Muscle of arm (tissue), 14 donors: ENCODE data around the gene MTERF4. TPM values are rescaled to one million over a fixed set of nuclear protein-coding genes. Genes with fewer than 3 reads are reported as not detected.
A peak's percentile ranks its signal among the peaks of the same experiment; 100 is the strongest.

ENCODE experiments used
- DNase-seq: peaks from one replicate; pipeline ENCODE4 v3.0.0-alpha.2; 2013
- long read RNA-seq, 11 donors: transcript quantifications; one replicate each; lab custom pipeline, GENCODE V29; 2026
- polyA plus RNA-seq, 12 donors: library from polyadenylated mRNA; unstranded; fragments of 120-200 nt; gene quantifications; one replicate each; pipeline ENCODE4 v1.2.1, GENCODE V29; 2013; ENCODE audit not compliant: insufficient read length in 12 of 12

MTERF4 gene
- 10 to 100 TPM in 11 of 12 donors, not detected in 1; 18.2 to 74.1 (median 35.0) TPM for polyA plus RNA-seq
- long read RNA-seq, donor 1, transcript MTERF4-202 (4 exons, 1,637 nt): major isoform, 6 of 17 reads
- long read RNA-seq, donor 1, transcript MTERF4-214 (2 exons, 789 nt): minor isoform, 5 of 17 reads
- long read RNA-seq, donor 1, partial matches to known transcripts: 0 of 17 reads
- long read RNA-seq, donor 1, other reads (novel, unspliced or antisense): 0 of 17 reads
- long read RNA-seq, donor 2, partial matches to known transcripts: 0 of 12 reads
- long read RNA-seq, donor 2, other reads (novel, unspliced or antisense): 0 of 12 reads
- long read RNA-seq, donor 3, transcript MTERF4-202 (4 exons, 1,637 nt): major isoform, 6 of 11 reads
- long read RNA-seq, donor 3, partial matches to known transcripts: 0 of 11 reads
- long read RNA-seq, donor 3, other reads (novel, unspliced or antisense): 0 of 11 reads
- long read RNA-seq, donor 4, partial matches to known transcripts: 0 of 4 reads
- long read RNA-seq, donor 4, other reads (novel, unspliced or antisense): 0 of 4 reads
- long read RNA-seq, donor 5, transcript MTERF4-202 (4 exons, 1,637 nt): major isoform, 8 of 13 reads
- long read RNA-seq, donor 5, partial matches to known transcripts: 0 of 13 reads
- long read RNA-seq, donor 5, other reads (novel, unspliced or antisense): 0 of 13 reads
- long read RNA-seq, donor 6, partial matches to known transcripts: 0 of 8 reads
- long read RNA-seq, donor 6, other reads (novel, unspliced or antisense): 0 of 8 reads
- long read RNA-seq, donor 7, partial matches to known transcripts: 0 of 9 reads
- long read RNA-seq, donor 7, other reads (novel, unspliced or antisense): 0 of 9 reads
- long read RNA-seq, donor 8, transcript MTERF4-202 (4 exons, 1,637 nt): major isoform, 5 of 10 reads
- long read RNA-seq, donor 8, partial matches to known transcripts: 0 of 10 reads
- long read RNA-seq, donor 8, other reads (novel, unspliced or antisense): 0 of 10 reads
- long read RNA-seq, donor 9, partial matches to known transcripts: 0 of 4 reads
- long read RNA-seq, donor 9, other reads (novel, unspliced or antisense): 0 of 4 reads
- long read RNA-seq, donor 10, transcript MTERF4-202 (4 exons, 1,637 nt): major isoform, 5 of 10 reads
- long read RNA-seq, donor 10, partial matches to known transcripts: 0 of 10 reads
- long read RNA-seq, donor 10, other reads (novel, unspliced or antisense): 0 of 10 reads
- long read RNA-seq, donor 11, transcript MTERF4-202 (4 exons, 1,637 nt): major isoform, 7 of 13 reads
- long read RNA-seq, donor 11, partial matches to known transcripts: 0 of 13 reads
- long read RNA-seq, donor 11, other reads (novel, unspliced or antisense): 0 of 13 reads

GRCh38 chr2:241102239-241102803, at the start of gene MTERF4:
Gene MTERF4 (minus strand): TSS chr2:241102287. CDS start chr2:241102273, 14 bp downstream.
- DNase-seq: peak; percentile 91

- peak; percentile 23 for DNase-seq
Observed at GRCh38 chr2:241150660-241151530, 48.8 kb upstream of the MTERF4 start.

GRCh38 chr2:241149925-241150659, 48.0 kb upstream of the MTERF4 start, which contains the start of gene PPP1R7:
Gene PPP1R7 (plus strand): TSS chr2:241150467. CDS start chr2:241150496, 29 bp downstream.
- peak; percentile 94 for DNase-seq

- DNase-seq: no peak
Observed at GRCh38 chr2:241149675-241149924, 47.5 kb upstream of the MTERF4 start.

GRCh38 chr2:241148891-241149674, 47.0 kb upstream of the MTERF4 start, which contains the start of gene PASK:
Gene PASK (minus strand): TSS chr2:241149472. CDS start chr2:241143032, 6,440 bp downstream.
- DNase-seq: peak; percentile 91

GRCh38 chr2:241148239-241148638, 46.2 kb upstream of the MTERF4 start:
- DNase-seq: no peak

GRCh38 chr2:241147336-241147735, 45.2 kb upstream of the MTERF4 start:
- DNase-seq: no peak

- no peak for DNase-seq
Observed at GRCh38 chr2:241146286-241146685, 44.2 kb upstream of the MTERF4 start.

- DNase-seq: no peak
Observed at GRCh38 chr2:241142593-241142992, 40.5 kb upstream of the MTERF4 start.

GRCh38 chr2:241142063-241142462, 40.0 kb upstream of the MTERF4 start:
- no peak for DNase-seq

- no peak for DNase-seq
Observed at GRCh38 chr2:241141214-241141770, 39.2 kb upstream of the MTERF4 start.

GRCh38 chr2:241140445-241140840, 38.4 kb upstream of the MTERF4 start:
- DNase-seq: no peak

GRCh38 chr2:241139531-241140444, 37.7 kb upstream of the MTERF4 start:
- no peak for DNase-seq

- no peak for DNase-seq
Observed at GRCh38 chr2:241138471-241138870, 36.4 kb upstream of the MTERF4 start.

GRCh38 chr2:241137276-241138190, 35.4 kb upstream of the MTERF4 start:
- no peak for DNase-seq

GRCh38 chr2:241136661-241137260, 34.7 kb upstream of the MTERF4 start:
- no peak for DNase-seq
